Mesothelial cell of epicardium (in vitro differentiated cells): ENCODE data around the gene QRFP. TPM values are rescaled to one million over a fixed set of nuclear protein-coding genes. Genes with fewer than 3 reads are reported as not detected.

Experiments
- DNase-seq, 2 experiments: peaks; one replicate each; pipeline ENCODE4 v3.0.0; 2021; ENCODE audit warnings: low spot score in 2 of 2; ENCODE audit not compliant: unreplicated experiment in 2 of 2
- H3K27ac Mint-ChIP-seq: 2 replicates; pipeline ENCODE4 v1.8.0; 2021; ENCODE audit warnings: mixed read lengths
- H3K27me3 Mint-ChIP-seq: 2 replicates; pipeline ENCODE4 v1.8.0; 2021; ENCODE audit warnings: low read depth, mixed read lengths
- H3K36me3 Mint-ChIP-seq: 2 replicates; pipeline ENCODE4 v1.8.0; 2021; ENCODE audit warnings: mixed read lengths
- H3K4me1 Mint-ChIP-seq: 2 replicates; pipeline ENCODE4 v1.8.0; 2021; ENCODE audit warnings: mixed read lengths
- H3K4me3 Mint-ChIP-seq: 2 replicates; pipeline ENCODE4 v1.8.0; 2021; ENCODE audit warnings: mild to moderate bottlenecking, moderate library complexity, mixed read lengths
- H3K9me3 Mint-ChIP-seq: 2 replicates; pipeline ENCODE4 v1.8.0; 2021; ENCODE audit warnings: mixed read lengths
- CTCF ChIP-seq: fragments of 200-600 bp; sonication (generic); IDR thresholded peaks from one replicate; pipeline ENCODE4 v1.5.0; 2021; ENCODE audit warnings: antibody characterized with exemption; ENCODE audit not compliant: unreplicated experiment
- total RNA-seq: library from RNA; stranded (reverse); gene quantifications from 3 replicates; pipeline ENCODE4 v1.2.1, GENCODE V29; 2021

The QRFP gene
- total RNA-seq, 1 donor from 2014 or later, result not detected

- no peaks in the 10 kb centered on the region for H3K9me3 Mint-ChIP-seq
- peaks cover 24% of the 10 kb centered on the region for H3K4me1 Mint-ChIP-seq
- no peak overlapping the region for H3K4me3 Mint-ChIP-seq
- H3K27ac Mint-ChIP-seq, result peak overlapping the region; percentile 85
- TF ChIP-seq CTCF, result no peak
- H3K27me3 Mint-ChIP-seq, result peaks cover 3% of the 10 kb centered on the region
- H3K36me3 Mint-ChIP-seq, result no peaks in the 10 kb centered on the region
- peak in 1 of 2 experiments; percentile 67 for DNase-seq
Observed at GRCh38 chr9:130927995-130928900, 31.6 kb upstream of the QRFP start.

DNA sequence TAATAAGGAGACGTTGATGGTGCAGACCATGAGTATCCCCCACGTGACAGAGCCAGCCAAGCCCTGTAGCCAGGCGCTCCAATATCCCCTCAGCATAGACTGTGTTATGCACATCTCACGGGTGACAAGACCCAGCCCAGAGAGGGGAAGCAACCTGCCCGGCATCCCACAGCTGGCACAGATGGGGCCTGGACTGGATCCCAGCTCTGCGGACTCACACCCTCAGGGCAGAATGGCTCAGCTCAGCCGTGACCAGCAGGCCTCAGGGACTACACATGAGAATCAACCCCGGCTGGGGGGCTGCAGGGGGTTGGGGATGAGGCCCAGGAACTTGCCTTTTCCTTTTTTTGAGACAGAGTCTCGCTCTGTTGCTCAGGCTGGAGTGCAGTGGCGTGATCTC, 30.7 kb upstream of the QRFP start:
- Mint-ChIP-seq H3K9me3 (no peaks in the 10 kb centered on the region), H3K36me3 (no peaks in the 10 kb centered on the region), H3K27me3 (no peaks in the 10 kb centered on the region), H3K4me1 (peaks cover 24% of the 10 kb centered on the region), H3K4me3 (no peak overlapping the region), H3K27ac (no peak overlapping the region)
- TF ChIP-seq CTCF, result no peak
- no peak for DNase-seq

DNA sequence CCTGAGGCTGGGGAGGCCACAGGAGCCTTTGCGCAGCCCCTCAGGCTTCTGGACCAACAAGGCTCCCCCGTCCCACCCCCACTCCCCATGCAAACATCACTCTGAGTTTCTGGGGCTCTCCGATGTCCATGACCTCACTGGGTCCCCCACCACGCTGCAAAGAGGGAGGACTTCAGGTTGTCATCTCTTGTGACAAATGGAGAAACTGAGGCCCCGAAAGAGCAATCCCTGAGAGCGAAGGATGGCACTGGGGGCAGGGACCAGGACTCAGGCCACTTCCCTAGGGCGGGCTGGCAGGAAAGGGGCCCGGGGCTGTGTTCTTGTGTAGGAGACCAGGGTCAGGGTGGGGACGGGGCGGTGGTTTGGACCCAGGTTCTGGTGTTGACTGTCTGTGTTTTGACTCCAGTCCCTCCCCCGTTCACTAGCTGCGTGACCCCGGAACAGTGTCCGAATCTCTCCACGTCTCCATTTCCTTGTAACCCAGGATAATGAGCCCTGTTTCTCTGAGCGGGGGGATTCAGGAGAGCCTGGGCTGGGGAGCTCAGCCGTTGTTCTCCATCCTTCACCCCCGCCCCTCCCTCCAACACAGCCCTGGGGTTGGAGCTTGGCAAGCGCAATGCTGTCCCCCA, 28.6 kb upstream of the QRFP start:
- no peak overlapping the region for H3K27ac Mint-ChIP-seq
- no peak for DNase-seq
- no peak overlapping the region for H3K4me3 Mint-ChIP-seq
- H3K36me3 Mint-ChIP-seq, result no peaks in the 10 kb centered on the region
- no peak for TF ChIP-seq CTCF
- peaks cover 30% of the 10 kb centered on the region for H3K4me1 Mint-ChIP-seq
- H3K27me3 Mint-ChIP-seq, result no peaks in the 10 kb centered on the region
- H3K9me3 Mint-ChIP-seq, result no peaks in the 10 kb centered on the region

DNA sequence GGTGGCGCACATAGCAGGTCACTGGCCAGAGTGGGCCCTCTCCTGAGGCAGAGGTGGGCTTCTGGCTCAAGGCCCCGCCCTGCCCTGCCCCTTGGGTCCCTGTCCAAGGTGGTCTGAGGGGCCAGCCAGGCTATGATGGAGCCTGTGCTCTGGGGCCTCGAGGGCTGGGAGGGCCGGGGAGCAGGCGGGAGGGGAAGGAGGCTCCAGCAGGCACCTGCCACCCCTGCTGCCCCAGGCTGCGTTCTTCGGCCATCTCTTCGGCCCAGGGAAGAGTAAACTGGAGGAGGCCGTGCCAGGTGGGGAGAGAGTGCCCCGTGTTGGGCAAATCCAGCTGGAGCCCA, 27.8 kb upstream of the QRFP start:
- no peak for TF ChIP-seq CTCF
- H3K9me3 Mint-ChIP-seq, result no peaks in the 10 kb centered on the region
- DNase-seq, result no peak
- H3K27me3 Mint-ChIP-seq, result no peaks in the 10 kb centered on the region
- H3K4me3 Mint-ChIP-seq, result no peak overlapping the region
- H3K4me1 Mint-ChIP-seq, result peaks cover 30% of the 10 kb centered on the region
- H3K36me3 Mint-ChIP-seq, result no peaks in the 10 kb centered on the region
- no peak overlapping the region for H3K27ac Mint-ChIP-seq

DNA sequence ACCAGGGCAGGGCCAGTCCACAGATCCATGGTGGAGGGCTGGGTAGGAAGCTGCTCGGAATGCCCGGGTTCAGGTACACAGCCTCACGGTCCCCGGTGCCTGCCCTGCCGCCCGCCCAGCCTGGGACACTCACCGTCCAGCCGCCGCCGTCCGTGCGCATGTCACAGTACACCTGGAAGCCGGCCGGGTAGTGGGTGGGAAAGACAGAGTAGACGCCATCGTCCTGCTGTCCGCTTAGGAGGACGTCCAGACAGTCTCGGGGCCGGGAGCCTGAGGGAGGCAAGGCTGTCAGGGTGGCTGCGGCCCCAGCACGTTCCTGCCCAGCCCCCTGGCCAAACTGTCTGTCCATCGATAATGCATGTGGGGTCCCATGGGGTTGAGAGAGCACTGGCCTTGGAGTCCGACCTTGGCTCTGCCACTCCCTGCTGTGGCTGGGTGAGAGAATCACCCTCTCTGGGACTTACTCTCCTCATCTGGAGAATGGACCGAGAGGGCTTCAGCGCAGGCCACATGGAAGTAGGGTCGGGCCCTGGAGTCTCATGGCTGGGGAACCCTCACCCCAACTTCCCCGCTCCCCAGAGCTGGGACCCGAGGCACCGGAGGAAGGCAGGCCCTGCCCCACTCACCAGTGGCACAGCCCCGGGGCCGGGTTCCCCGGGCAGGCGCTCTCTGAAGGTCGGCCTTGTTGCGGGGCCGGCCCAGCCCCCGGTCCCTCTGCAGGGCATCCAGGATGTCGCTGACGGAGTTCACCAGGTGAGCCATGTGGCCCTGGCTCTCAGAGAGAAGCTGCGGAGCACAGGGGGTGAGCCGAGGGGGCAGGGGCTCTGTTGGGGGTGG, 27.2 kb upstream of the QRFP start:
- no peak for DNase-seq
- Mint-ChIP-seq H3K9me3 (no peaks in the 10 kb centered on the region), H3K4me3 (no peak overlapping the region), H3K27me3 (no peaks in the 10 kb centered on the region), H3K36me3 (no peaks in the 10 kb centered on the region), H3K27ac (no peak overlapping the region), H3K4me1 (peaks cover 32% of the 10 kb centered on the region)
- no peak for TF ChIP-seq CTCF
